Rectal smooth muscle tissue (tissue), 1 donor: Measurements from ENCODE around the gene SHISAL2B.
"Not testable (repeated sequence)": the region's sequence is repeated elsewhere in the genome, so short reads cannot be mapped to it uniquely, and the experiment has no call there.

Source experiments
- H3K27ac ChIP-seq: one replicate; pipeline ENCODE4 v1.7.0; 2013; ENCODE audit warnings: low read depth, low read length, inconsistent platforms
- H3K27me3 ChIP-seq: one replicate; pipeline ENCODE4 v1.7.0; 2013; ENCODE audit warnings: low read length; ENCODE audit not compliant: control insufficient read depth, insufficient read depth
- H3K36me3 ChIP-seq: one replicate; pipeline ENCODE4 v1.7.0; 2013; ENCODE audit warnings: low read length; ENCODE audit not compliant: control insufficient read depth, insufficient read depth
- H3K4me1 ChIP-seq: one replicate; pipeline ENCODE4 v1.7.0; 2013; ENCODE audit warnings: low read length; ENCODE audit not compliant: control insufficient read depth, insufficient read depth
- H3K4me3 ChIP-seq: one replicate; pipeline ENCODE4 v1.7.0; 2013; ENCODE audit warnings: low read length
- H3K9ac ChIP-seq: one replicate; pipeline ENCODE4 v1.7.0; 2013; ENCODE audit warnings: low read length

SHISAL2B gene

GRCh38 chr5:64671678-64672077 is 18.6 kb upstream of the SHISAL2B start:
- Histone ChIP-seq H3K36me3 (no peaks in the 10 kb centered on the region), H3K4me1 (no peaks in the 10 kb centered on the region), H3K9ac (no peak overlapping the region), H3K27ac (no peak overlapping the region), H3K4me3 (no peak overlapping the region), H3K27me3 (no peaks in the 10 kb centered on the region)

- Histone ChIP-seq H3K27ac (no peak overlapping the region), H3K36me3 (no peaks in the 10 kb centered on the region), H3K27me3 (no peaks in the 10 kb centered on the region), H3K9ac (no peak overlapping the region), H3K4me3 (no peak overlapping the region), H3K4me1 (no peaks in the 10 kb centered on the region)
These were observed 11.9 kb upstream of the SHISAL2B start for GRCh38 chr5:64678374-64678773.

GRCh38 chr5:64680289-64680688 is 10.0 kb upstream of the SHISAL2B start:
- H3K9ac ChIP-seq = no peak overlapping the region
- H3K4me1 ChIP-seq = no peaks in the 10 kb centered on the region
- H3K36me3 ChIP-seq = no peaks in the 10 kb centered on the region
- H3K27me3 ChIP-seq = no peaks in the 10 kb centered on the region
- no peak overlapping the region for H3K4me3 ChIP-seq
- H3K27ac ChIP-seq = no peak overlapping the region

GRCh38 chr5:64682608-64683007 is 7.7 kb upstream of the SHISAL2B start:
- no peak overlapping the region for H3K27ac ChIP-seq
- H3K9ac ChIP-seq = no peak overlapping the region
- H3K36me3 ChIP-seq = no peaks in the 10 kb centered on the region
- no peaks in the 10 kb centered on the region for H3K4me1 ChIP-seq
- H3K27me3 ChIP-seq = no peaks in the 10 kb centered on the region
- no peak overlapping the region for H3K4me3 ChIP-seq

- Histone ChIP-seq H3K4me3 (no peak overlapping the region), H3K27me3 (no peaks in the 10 kb centered on the region), H3K9ac (no peak overlapping the region), H3K36me3 (no peaks in the 10 kb centered on the region), H3K27ac (no peak overlapping the region), H3K4me1 (no peaks in the 10 kb centered on the region)
These were observed 4.4 kb upstream of the SHISAL2B start for GRCh38 chr5:64685866-64686265.

- Histone ChIP-seq H3K9ac (no peak overlapping the region), H3K4me3 (no peak overlapping the region), H3K27ac (no peak overlapping the region), H3K4me1 (no peaks in the 10 kb centered on the region), H3K27me3 (no peaks in the 10 kb centered on the region), H3K36me3 (no peaks in the 10 kb centered on the region)
These were observed 1.9 kb upstream of the SHISAL2B start for GRCh38 chr5:64688391-64688790.

- Histone ChIP-seq H3K36me3 (no peaks in the 10 kb centered on the region), H3K27me3 (no peaks in the 10 kb centered on the region), H3K4me3 (no peak overlapping the region), H3K9ac (no peak overlapping the region), H3K27ac (no peak overlapping the region), H3K4me1 (no peaks in the 10 kb centered on the region)
These were observed 1.3 kb upstream of the SHISAL2B start for GRCh38 chr5:64688965-64689364.

GRCh38 chr5:64690104-64690416 is 243 bp upstream of the SHISAL2B start:
- Histone ChIP-seq H3K36me3 (no peaks in the 10 kb centered on the region), H3K4me1 (no peaks in the 10 kb centered on the region), H3K27ac (no peak overlapping the region), H3K4me3 (no peak overlapping the region), H3K9ac (no peak overlapping the region), H3K27me3 (no peaks in the 10 kb centered on the region)

- H3K4me1 ChIP-seq = no peaks in the 10 kb centered on the region
- H3K36me3 ChIP-seq = no peaks in the 10 kb centered on the region
- no peak overlapping the region for H3K9ac ChIP-seq
- H3K27me3 ChIP-seq = no peaks in the 10 kb centered on the region
- no peak overlapping the region for H3K4me3 ChIP-seq
- no peak overlapping the region for H3K27ac ChIP-seq
These were observed 988 bp downstream of the SHISAL2B start for GRCh38 chr5:64691291-64691690.

- H3K4me1 ChIP-seq = no peaks in the 10 kb centered on the region
- H3K9ac ChIP-seq = no peak overlapping the region
- no peak overlapping the region for H3K4me3 ChIP-seq
- H3K27ac ChIP-seq = no peak overlapping the region
- no peaks in the 10 kb centered on the region for H3K27me3 ChIP-seq
- H3K36me3 ChIP-seq = no peaks in the 10 kb centered on the region
These were observed 3.3 kb downstream of the SHISAL2B start for GRCh38 chr5:64693636-64694035.

GRCh38 chr5:64696414-64696813 is 6.1 kb downstream of the SHISAL2B start:
- not testable (repeated sequence) for H3K36me3 ChIP-seq, H3K9ac ChIP-seq, H3K4me1 ChIP-seq, H3K27me3 ChIP-seq, H3K27ac ChIP-seq, H3K4me3 ChIP-seq

- H3K9ac ChIP-seq = no peak overlapping the region
- no peak overlapping the region for H3K27ac ChIP-seq
- H3K4me3 ChIP-seq = no peak overlapping the region
- H3K4me1 ChIP-seq = no peaks in the 10 kb centered on the region
- H3K36me3 ChIP-seq = no peaks in the 10 kb centered on the region
- H3K27me3 ChIP-seq = no peaks in the 10 kb centered on the region
These were observed 10.5 kb downstream of the SHISAL2B start for GRCh38 chr5:64700765-64701164.

GRCh38 chr5:64706074-64706473 is 15.8 kb downstream of the SHISAL2B start:
- H3K9ac ChIP-seq, H3K27me3 ChIP-seq, H3K4me3 ChIP-seq, H3K27ac ChIP-seq, H3K4me1 ChIP-seq, H3K36me3 ChIP-seq: not testable (repeated sequence)

- Histone ChIP-seq H3K4me1 (no peaks in the 10 kb centered on the region), H3K9ac (no peak overlapping the region), H3K27ac (no peak overlapping the region), H3K36me3 (no peaks in the 10 kb centered on the region), H3K4me3 (no peak overlapping the region), H3K27me3 (no peaks in the 10 kb centered on the region)
These were observed 16.9 kb downstream of the SHISAL2B start for GRCh38 chr5:64707191-64707590.
